HCT116 (cell line): Measurements from ENCODE around the gene PIK3R2.

Source experiments
- ATF3 ChIP-seq: IDR thresholded peaks from 2 replicates; pipeline ENCODE4 v1.6.1; 2012
- CEBPB ChIP-seq: IDR thresholded peaks from 2 replicates; pipeline ENCODE4 v1.6.1; 2012; ENCODE audit warnings: low read depth
- CTCF ChIP-seq, 3 experiments: fragments of 200-600 bp in 1 of 3; sonication (generic) in 1 of 3; IDR thresholded peaks in 2 of 3; conservative IDR thresholded peaks in 1 of 3; 2 replicates each; pipeline ENCODE4 v1.5.1; 2012 to 2017; ENCODE audit warnings: low read depth in 2 of 3, low read length in 2 of 3, antibody characterized with exemption in 1 of 3, borderline replicate concordance in 1 of 3, control low read depth in 1 of 3, mild to moderate bottlenecking in 1 of 3, mixed read lengths in 1 of 3, mixed run types in 1 of 3, moderate library complexity in 1 of 3; ENCODE audit not compliant: insufficient read depth in 1 of 3
- EZH2 ChIP-seq: fragments of 200-600 bp; sonication (generic); IDR thresholded peaks from 2 replicates; pipeline ENCODE4 v1.6.1; 2017; ENCODE audit warnings: antibody characterized with exemption, mixed run types
- JUND ChIP-seq: IDR thresholded peaks from 2 replicates; pipeline ENCODE4 v1.6.1; 2012
- POLR2A ChIP-seq: IDR thresholded peaks from 2 replicates; pipeline ENCODE4 v1.7.0; 2011; ENCODE audit warnings: borderline replicate concordance; ENCODE audit not compliant: insufficient read depth, insufficient read length; ENCODE audit errors: extremely low read depth
- POLR2AphosphoS5 ChIP-seq: IDR thresholded peaks from 2 replicates; pipeline ENCODE4 v1.6.1; 2011; ENCODE audit warnings: mild to moderate bottlenecking, low read depth, low read length, moderate library complexity
- RAD21 ChIP-seq: IDR thresholded peaks from 2 replicates; pipeline ENCODE4 v1.6.1; 2012; ENCODE audit warnings: low read depth, mild to moderate bottlenecking
- REST ChIP-seq: IDR thresholded peaks from 2 replicates; pipeline ENCODE4 v1.6.1; 2012; ENCODE audit warnings: low read depth
- SIN3A ChIP-seq: IDR thresholded peaks from 2 replicates; pipeline ENCODE4 v1.6.1; 2012; ENCODE audit warnings: low read depth
- TCF7L2 ChIP-seq: IDR thresholded peaks from 2 replicates; pipeline ENCODE4 v1.7.0; 2011; ENCODE audit warnings: borderline replicate concordance, inconsistent platforms; ENCODE audit not compliant: insufficient read depth, insufficient read length; ENCODE audit errors: extremely low read depth
- YY1 ChIP-seq: IDR thresholded peaks from 2 replicates; pipeline ENCODE4 v1.6.1; 2011; ENCODE audit warnings: low read length, low read depth, moderate library complexity, mild to moderate bottlenecking; ENCODE audit not compliant: insufficient replicate concordance; ENCODE audit errors: extremely low read depth

GRCh38 chr19:18128805-18129204 lies 24.2 kb upstream of the PIK3R2 start:
- TF ChIP-seq POLR2A = no peak
- no peak for TF ChIP-seq JUND
- no peak for TF ChIP-seq EZH2
- TF ChIP-seq CTCF (IDR thresholded peaks at IDR 0.05 in 2 of 3, conservative IDR thresholded peaks at IDR 0.05 in 1 of 3; ENCODE audit: borderline replicate concordance in 1 of 3, insufficient read depth in 1 of 3, low read depth in 2 of 3, low read length in 2 of 3) = no peak
- TF ChIP-seq REST = no peak
- TF ChIP-seq CEBPB = no peak
- no peak for TF ChIP-seq YY1
- TF ChIP-seq TCF7L2 = no peak
- no peak for TF ChIP-seq POLR2AphosphoS5
- TF ChIP-seq SIN3A = no peak
- TF ChIP-seq RAD21 = no peak
- TF ChIP-seq ATF3 = no peak
